Naive thymus-derived CD8-positive, alpha-beta T cell (primary cell): ENCODE results near the gene SCRN2. TPM values are rescaled to one million over a fixed set of nuclear protein-coding genes. Genes with fewer than 3 reads are reported as not detected.

Experiments used
- ATAC-seq, 2 donors: fragments of 150-1000 bp; cut with Tn5 transposase in 1 of 2; sonication (Bioruptor Pico), chemical (Tn5 transposase) in 1 of 2; 1 replicate in 1 of 2; 2 replicates in 1 of 2; pipeline ENCODE4 v1.10.0; 2021; ENCODE audit warnings: mild to moderate bottlenecking in 2 of 2, moderate library complexity in 2 of 2
- POLR2A ChIA-PET: fragments of 350-600 bp; sonication (Branson Sonifier 250); formaldehyde crosslinking; loops from one replicate; lab custom pipeline; 2021; ENCODE audit warnings: antibody characterized with exemption; lab: Charles Lee
- DNase-seq, 10 donors: peaks; one replicate each; pipeline versions ENCODE4 v3.0.0 to v3.0.0-alpha.2; 2020 to 2022
- H3K27ac Mint-ChIP-seq, 10 donors: one replicate each; pipeline ENCODE4 v1.8.0; 2020 to 2022; ENCODE audit warnings: mild to moderate bottlenecking in 10 of 10, mixed read lengths in 10 of 10, moderate library complexity in 4 of 10, inconsistent platforms in 1 of 10
- H3K27me3 Mint-ChIP-seq, 5 donors: one replicate each; pipeline ENCODE4 v1.8.0; 2021 to 2022; ENCODE audit warnings: mixed read lengths in 5 of 5
- H3K36me3 Mint-ChIP-seq, 3 donors: one replicate each; pipeline ENCODE4 v1.8.0; 2020 to 2022; ENCODE audit warnings: mixed read lengths in 3 of 3, mild to moderate bottlenecking in 2 of 3, inconsistent platforms in 1 of 3
- H3K4me1 Mint-ChIP-seq, 4 donors: one replicate each; pipeline ENCODE4 v1.8.0; 2021 to 2022; ENCODE audit warnings: mixed read lengths in 4 of 4
- H3K4me3 Mint-ChIP-seq, 10 donors: one replicate each; pipeline ENCODE4 v1.8.0; 2020 to 2022; ENCODE audit warnings: mild to moderate bottlenecking in 10 of 10, mixed read lengths in 10 of 10, moderate library complexity in 6 of 10, inconsistent platforms in 1 of 10
- H3K9me3 Mint-ChIP-seq, 9 donors: one replicate each; pipeline ENCODE4 v1.8.0; 2020 to 2022; ENCODE audit warnings: mixed read lengths in 9 of 9, mild to moderate bottlenecking in 3 of 9, inconsistent platforms in 1 of 9, moderate library complexity in 1 of 9
- polyA plus RNA-seq, 3 donors: library from polyadenylated mRNA; unstranded; fragments of 300-500 nt; fragmentation: Illumina TruSeq; gene quantifications; one replicate each; pipeline ENCODE4 v1.2.3, GENCODE V29; 2021
- total RNA-seq, 8 experiments: library from RNA in 2 of 8; stranded (reverse) in 2 of 8; gene quantifications; one replicate each; pipeline ENCODE4 v1.2.3 and lab custom pipeline; 2021 to 2026

SCRN2 gene
- total RNA-seq (10 to 100 TPM; 41.4 to 46.0 TPM), polyA plus RNA-seq (10 to 100 TPM; 19.3 to 37.9 (median 21.6) TPM), total RNA-seq (lab: John Stamatoyannopoulos, UW) (18.6 to 38.6 (median 26.5) reads per million in 6 experiments)

DNA sequence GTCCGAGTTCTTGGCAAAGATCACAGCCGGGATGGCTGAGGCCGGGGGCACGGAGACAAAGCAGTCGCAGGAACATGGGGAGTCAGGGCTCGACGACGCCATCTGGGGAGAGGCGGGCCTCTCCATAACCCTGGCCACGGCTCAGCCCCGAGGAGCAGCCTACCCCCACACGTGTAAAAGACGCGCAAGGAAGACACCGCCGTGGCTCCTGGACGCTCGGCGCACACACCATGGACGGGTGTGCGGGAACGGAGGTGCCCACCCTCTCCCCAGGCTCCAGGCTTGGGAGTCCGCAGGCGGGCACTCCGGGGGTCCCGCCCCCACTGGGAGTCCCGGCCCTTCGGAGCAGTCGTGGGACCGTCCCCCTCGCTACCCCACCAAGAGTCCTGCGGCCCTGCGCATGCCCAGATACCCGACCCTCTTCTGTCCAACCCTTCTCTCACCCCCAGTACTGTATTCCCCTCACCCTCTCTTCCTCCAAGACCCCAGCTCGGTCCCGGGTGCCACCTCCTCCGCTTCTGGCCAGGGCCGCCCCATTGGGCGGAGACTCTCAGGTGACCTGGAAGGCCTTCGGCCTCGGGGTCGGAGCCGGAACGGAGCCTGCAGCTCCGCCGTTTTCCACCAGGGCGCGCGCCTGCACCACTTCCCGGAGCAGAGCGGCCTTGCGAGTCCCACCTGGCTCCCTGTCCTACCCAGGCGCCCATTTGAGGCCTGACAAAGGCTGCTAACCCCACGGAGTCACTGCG lies at the start of gene SCRN2:
TSS of gene SCRN2 (minus strand) at position 532 of the 746 bp plus-strand sequence. CDS start at position 102, 430 bp downstream.
- peak; percentile 85 to 91 for ATAC-seq
- POLR2A ChIA-PET = interaction anchor here (0.7 to 15.9 kb wide), 6 partner anchors 10 to 178 kb away, joined by 3 to 203 read pairs (median 6); partner anchors contain the start of genes LRRC46, MRPL10, OSBPL7 and PNPO

DNA sequence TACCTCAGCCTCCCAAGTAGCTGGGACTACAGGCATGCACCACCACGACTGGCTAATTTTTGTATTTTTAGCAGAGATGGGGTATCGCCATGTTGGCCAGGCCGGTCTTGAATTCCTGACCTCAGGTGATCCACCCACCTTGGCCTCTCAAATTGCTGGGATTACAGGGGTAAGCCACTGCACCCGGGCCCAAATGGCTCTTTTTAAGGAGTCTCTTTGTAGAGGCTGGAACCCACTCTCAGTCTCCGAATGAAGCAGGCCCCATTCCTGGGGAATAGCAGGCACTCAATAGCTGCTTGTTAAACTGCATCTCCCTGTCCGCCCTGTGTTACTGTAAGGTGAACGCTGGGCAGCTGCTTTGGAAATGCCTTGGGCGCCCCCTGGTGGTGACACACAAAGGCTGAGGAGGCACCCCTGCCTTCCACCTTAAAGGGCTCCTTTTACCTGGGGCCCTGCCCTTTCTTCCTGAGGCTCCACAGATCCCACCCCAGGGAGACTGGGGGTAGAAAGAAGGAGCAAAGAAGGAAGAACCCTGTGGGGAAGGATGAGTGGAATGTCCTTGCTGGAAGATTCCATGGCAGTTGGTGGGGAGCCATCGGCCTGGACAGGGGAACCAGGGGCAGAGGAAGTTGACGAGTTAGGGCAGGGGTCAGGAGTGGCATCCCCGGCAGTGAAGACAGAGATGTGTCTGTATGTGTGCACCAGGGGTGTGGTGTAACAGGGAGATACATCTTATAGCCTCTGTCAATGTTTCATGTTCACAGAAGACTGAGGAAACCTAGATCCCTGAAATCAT lies 48.9 kb upstream of the SCRN2 start:
- no peaks in the 10 kb centered on the region for H3K27me3 Mint-ChIP-seq
- peak overlapping the region in 1 of 10 donors; percentile 60 for H3K4me3 Mint-ChIP-seq
- H3K4me1 Mint-ChIP-seq = peaks cover 16 to 37% (median 32%) of the 10 kb centered on the region in 4 donors
- ATAC-seq = peak; percentile 97 to 100
- POLR2A ChIA-PET = interaction anchor here (0.5 to 9.5 kb wide), 5 partner anchors 11 to 194 kb away, joined by 3 to 203 read pairs (median 3); partner anchors contain the start of genes OSBPL7, SCRN2 and SP6
- H3K27ac Mint-ChIP-seq = peak overlapping the region in 2 of 10 donors; percentile 38 to 48
- peak; percentile 77 to 94 (median 89) for DNase-seq
- no peaks in the 10 kb centered on the region for H3K9me3 Mint-ChIP-seq
- H3K36me3 Mint-ChIP-seq = no peaks in the 10 kb centered on the region

More for the DNA sequence above, at the start of gene SCRN2:
- DNase-seq = peak; percentile 71 to 94 (median 82)
- Mint-ChIP-seq H3K36me3 (peaks cover 0 to 6% (median 0%) of the 10 kb centered on the region in 3 donors), H3K4me3 (peak within 1 kb of the TSS; percentile 84 to 99 (median 94)), H3K27me3 (peaks cover 2 to 21% (median 14%) of the 10 kb centered on the region in 5 donors), H3K4me1 (peaks cover 15 to 39% (median 23%) of the 10 kb centered on the region in 4 donors), H3K27ac (peak within 1 kb of the TSS; percentile 67 to 95 (median 82)), H3K9me3 (no peaks in the 10 kb centered on the region)

DNA sequence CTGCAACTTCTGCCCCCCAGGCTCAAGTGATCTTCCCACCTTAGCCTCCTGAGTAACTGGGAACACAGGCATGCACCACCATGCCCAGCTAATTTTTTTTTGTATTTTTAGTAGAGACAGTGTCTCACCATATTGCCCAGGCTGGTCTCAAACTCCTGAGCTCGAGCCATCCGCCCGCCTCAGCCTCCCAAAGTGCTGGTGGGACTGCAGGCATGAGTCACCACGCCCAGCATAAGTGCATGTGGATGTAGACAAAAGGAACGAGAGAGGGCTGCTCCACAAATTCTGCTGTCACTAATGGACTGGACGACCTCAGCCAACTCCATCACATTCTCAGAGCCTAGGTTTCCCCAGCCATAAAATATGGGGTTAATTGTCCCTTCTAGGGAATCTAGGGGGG lies 47.2 kb upstream of the SCRN2 start:
- Mint-ChIP-seq H3K4me3 (no peak overlapping the region), H3K4me1 (peaks cover 19 to 40% (median 33%) of the 10 kb centered on the region in 4 donors), H3K27me3 (no peaks in the 10 kb centered on the region), H3K9me3 (no peaks in the 10 kb centered on the region), H3K36me3 (no peaks in the 10 kb centered on the region), H3K27ac (no peak overlapping the region)
- DNase-seq (no peak), ATAC-seq (no peak)
- POLR2A ChIA-PET = interaction anchor here (9.5 kb wide), 1 partner anchor 44 kb away, joined by 203 read pairs; the partner anchor contains the start of genes SCRN2 and SP6

DNA sequence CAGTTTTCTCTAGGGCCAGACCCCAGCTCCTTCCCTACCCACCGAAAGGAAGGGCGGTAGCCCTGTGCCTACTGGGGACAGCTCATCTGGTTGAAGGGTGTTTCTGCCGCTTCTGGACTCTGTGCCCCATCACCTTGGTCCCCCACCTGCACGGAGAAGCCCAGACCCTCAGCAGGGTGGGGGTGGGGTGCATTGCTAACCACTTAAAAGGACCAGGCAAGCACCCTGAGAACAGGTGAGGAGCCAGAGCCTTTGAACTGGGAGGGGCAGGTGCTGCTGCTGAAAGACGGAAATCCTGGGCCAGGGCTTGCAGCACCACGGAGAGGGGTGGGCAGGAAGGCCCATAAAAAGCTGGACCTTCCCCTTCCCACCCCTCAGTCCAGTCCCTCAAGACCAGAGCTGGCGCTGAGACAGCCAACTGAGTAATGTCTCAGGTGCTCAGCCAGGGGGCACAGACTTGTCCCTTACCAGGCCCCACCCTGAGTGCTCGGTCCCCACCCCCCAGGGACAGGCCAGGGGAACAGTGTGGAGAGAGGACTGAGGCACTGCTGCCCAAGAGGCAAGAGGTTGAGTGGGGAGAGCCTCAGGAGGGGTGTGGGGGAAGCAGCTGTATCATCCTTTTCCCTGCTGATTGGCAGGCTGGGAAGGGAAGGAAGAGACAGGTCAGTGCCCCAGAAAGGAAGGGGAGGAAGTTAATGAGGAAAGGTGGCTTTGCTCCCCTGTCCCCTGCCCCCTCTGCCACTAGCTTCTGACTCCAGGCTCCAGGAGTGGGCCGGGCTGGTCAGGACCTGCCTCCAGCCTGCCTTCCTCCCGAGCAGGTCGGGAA lies 44.0 kb upstream of the SCRN2 start:
- Mint-ChIP-seq H3K36me3 (no peaks in the 10 kb centered on the region), H3K27ac (peak overlapping the region in 6 of 10 donors; percentile 5 to 87 (median 54)), H3K27me3 (no peaks in the 10 kb centered on the region), H3K4me3 (peak overlapping the region in 9 of 10 donors; percentile 10 to 83 (median 61)), H3K9me3 (no peaks in the 10 kb centered on the region), H3K4me1 (peaks cover 22 to 46% (median 37%) of the 10 kb centered on the region in 4 donors)
- peak; percentile 40 to 74 for ATAC-seq
- peak in 7 of 10 donors; percentile 2 to 36 (median 26) for DNase-seq
- POLR2A ChIA-PET = interaction anchor here (1.0 to 1.3 kb wide), 3 partner anchors 10 to 54 kb away, joined by 3 to 7 read pairs (median 6); partner anchors contain the start of genes LRRC46, MRPL10 and SP2

DNA sequence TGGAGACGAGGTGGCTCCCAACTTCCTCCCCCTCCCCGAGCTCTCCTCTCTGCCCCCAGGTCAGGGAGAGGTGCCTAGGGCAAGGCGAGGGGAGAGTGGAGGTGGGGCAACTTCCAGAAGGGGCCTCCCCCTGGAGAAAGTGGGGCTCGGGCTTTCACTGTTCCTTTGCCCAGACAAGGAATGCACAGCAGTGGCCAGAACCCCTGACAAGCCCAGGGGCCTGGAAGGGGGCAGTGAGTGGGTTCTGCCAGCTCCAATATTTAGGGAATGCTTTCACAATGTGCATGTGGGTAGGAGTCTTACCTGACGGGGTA lies 43.3 kb upstream of the SCRN2 start:
- no peaks in the 10 kb centered on the region for H3K9me3 Mint-ChIP-seq
- H3K27ac Mint-ChIP-seq = peak overlapping the region in 2 of 10 donors; percentile 43 to 82
- H3K27me3 Mint-ChIP-seq = no peaks in the 10 kb centered on the region
- peaks cover 19 to 40% (median 33%) of the 10 kb centered on the region in 4 donors for H3K4me1 Mint-ChIP-seq
- POLR2A ChIA-PET = interaction anchor here (0.8 to 1.1 kb wide), 3 partner anchors 11 to 53 kb away, joined by 3 to 7 read pairs (median 3); partner anchors contain the start of genes LRRC46, MRPL10, SCRN2 and SP2
- peak overlapping the region in 6 of 10 donors; percentile 59 to 83 (median 66) for H3K4me3 Mint-ChIP-seq
- DNase-seq = no peak
- ATAC-seq = no peak
- H3K36me3 Mint-ChIP-seq = no peaks in the 10 kb centered on the region

DNA sequence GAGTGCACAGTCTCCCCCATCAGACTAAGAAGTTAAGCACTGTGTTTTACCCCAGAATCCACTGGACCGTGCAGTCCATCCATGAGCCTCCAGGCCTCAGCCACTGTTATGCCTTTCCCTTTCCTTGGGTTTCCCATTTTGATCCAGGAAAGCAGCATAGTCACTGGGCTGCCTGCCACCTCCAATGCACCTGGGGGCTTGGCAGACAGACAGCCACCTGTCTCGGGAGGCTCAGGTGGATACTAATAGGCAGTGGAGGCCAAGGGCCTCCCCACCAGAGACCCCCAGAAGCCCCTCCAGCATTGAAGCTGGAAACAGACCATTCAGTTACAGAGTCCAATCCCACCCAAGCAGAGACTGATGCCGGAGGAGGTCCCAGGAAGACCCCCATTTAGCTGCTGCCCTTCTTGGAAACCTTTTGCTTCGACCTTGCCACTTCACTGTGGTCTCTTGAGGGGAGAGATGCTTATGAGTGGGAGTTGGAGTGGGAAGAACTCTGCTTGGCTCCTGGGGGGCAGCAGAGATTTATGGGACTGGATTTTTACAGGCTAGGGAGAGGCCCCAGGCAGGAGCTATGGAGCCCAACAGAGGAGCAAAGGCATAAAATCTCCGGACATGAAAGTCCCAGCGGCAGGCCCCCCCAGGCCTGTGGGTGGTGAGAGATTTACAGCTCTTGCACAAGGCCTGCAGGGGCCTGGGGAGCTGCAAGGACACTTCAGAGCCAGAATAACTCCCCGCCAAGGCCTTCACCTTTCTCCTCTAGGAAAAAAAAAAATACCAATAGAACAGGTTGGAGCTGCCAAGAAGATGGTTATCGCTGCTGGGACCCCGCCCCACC lies 42.7 kb upstream of the SCRN2 start:
- POLR2A ChIA-PET = interaction anchor here (0.8 to 1.1 kb wide), 4 partner anchors 12 to 53 kb away, joined by 3 to 7 read pairs (median 3); partner anchors contain the start of genes LRRC46, MRPL10, SCRN2 and SP2
- Mint-ChIP-seq H3K27me3 (no peaks in the 10 kb centered on the region), H3K27ac (peak overlapping the region in 3 of 10 donors; percentile 7 to 84 (median 53)), H3K36me3 (no peaks in the 10 kb centered on the region), H3K4me1 (peaks cover 22 to 44% (median 35%) of the 10 kb centered on the region in 4 donors), H3K4me3 (peak overlapping the region in 6 of 10 donors; percentile 16 to 75 (median 52)), H3K9me3 (no peaks in the 10 kb centered on the region)
- no peak for ATAC-seq
- DNase-seq = no peak

DNA sequence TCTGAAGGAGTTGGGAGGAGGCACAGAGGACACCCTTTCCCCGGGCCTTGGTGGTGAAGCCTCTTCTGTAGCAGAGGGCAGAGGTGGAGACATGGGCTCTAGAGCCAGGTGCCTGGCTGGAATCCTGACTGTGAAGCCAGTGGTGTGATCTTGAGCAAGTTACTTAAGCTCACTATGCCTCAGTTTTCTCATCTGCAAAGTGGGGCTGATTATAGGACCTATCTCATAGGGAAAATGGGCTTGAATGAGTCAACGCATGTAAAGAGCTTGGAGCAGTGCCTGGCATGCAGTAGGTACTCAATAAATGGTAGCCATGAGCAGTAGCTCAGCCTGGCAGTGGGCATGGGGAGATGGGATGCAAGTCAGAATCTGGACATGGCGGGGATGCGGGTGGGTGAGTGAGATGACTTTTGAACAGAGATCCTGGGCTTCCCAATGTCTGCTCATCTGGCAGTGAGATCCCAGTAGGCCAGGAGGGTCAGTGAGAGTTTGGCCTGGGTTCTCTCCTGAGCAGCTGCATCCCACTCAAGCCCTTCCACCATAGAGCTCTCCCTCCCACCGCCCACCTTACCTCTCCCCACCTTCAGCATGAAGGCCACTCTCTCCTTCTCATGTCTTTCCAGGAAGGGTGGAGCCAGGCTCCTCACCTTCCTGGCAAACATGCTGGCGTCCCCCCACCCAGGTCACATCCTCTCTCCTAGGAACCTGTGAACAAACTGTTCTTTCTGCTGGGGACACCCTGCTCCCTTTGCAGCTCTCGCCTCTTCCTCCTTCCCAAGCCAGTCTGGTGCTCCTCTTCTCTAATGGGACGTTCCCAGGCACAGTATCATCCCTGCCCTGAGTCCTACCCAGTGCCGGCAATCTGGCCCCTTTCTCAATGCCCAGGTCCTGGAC lies 41.9 kb upstream of the SCRN2 start:
- DNase-seq (no peak), ATAC-seq (no peak)
- Mint-ChIP-seq H3K36me3 (no peaks in the 10 kb centered on the region), H3K27ac (peak overlapping the region in 3 of 10 donors; percentile 7 to 84 (median 53)), H3K4me1 (peaks cover 26 to 45% (median 36%) of the 10 kb centered on the region in 4 donors), H3K9me3 (no peaks in the 10 kb centered on the region), H3K4me3 (peak overlapping the region in 6 of 10 donors; percentile 16 to 75 (median 32)), H3K27me3 (peaks cover 0 to 7% (median 4%) of the 10 kb centered on the region in 5 donors)
- POLR2A ChIA-PET = interaction anchor here (1.0 kb wide), 1 partner anchor 32 kb away, joined by 3 read pairs; no protein-coding TSS in a partner anchor

DNA sequence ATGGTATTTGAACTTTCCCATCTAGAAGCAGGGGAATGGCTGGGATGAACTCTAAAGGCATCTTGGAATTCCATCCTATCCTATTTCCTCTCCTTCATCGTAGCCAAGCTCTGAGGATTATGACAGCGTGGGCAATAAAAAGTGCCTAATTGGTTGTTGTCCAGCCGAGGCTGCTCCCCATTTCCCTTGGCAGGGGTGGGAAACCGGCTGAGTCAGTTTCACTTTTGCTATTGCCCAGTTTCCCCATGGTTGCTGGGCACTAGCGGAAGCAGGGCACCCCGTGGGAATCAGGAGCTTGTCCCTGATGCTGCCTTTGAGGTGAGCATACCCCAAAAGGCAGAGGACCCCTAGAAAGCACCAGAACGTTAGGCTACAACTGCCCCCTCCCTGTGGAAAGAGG lies 41.2 kb upstream of the SCRN2 start:
- DNase-seq (no peak), ATAC-seq (no peak)
- H3K4me3 Mint-ChIP-seq = peak overlapping the region in 1 of 10 donors; percentile 20
- H3K27me3 Mint-ChIP-seq = peaks cover 0 to 11% (median 5%) of the 10 kb centered on the region in 5 donors
- POLR2A ChIA-PET = no interaction called here
- H3K9me3 Mint-ChIP-seq = no peaks in the 10 kb centered on the region
- H3K36me3 Mint-ChIP-seq = no peaks in the 10 kb centered on the region
- H3K27ac Mint-ChIP-seq = no peak overlapping the region
- peaks cover 28 to 47% (median 36%) of the 10 kb centered on the region in 4 donors for H3K4me1 Mint-ChIP-seq

DNA sequence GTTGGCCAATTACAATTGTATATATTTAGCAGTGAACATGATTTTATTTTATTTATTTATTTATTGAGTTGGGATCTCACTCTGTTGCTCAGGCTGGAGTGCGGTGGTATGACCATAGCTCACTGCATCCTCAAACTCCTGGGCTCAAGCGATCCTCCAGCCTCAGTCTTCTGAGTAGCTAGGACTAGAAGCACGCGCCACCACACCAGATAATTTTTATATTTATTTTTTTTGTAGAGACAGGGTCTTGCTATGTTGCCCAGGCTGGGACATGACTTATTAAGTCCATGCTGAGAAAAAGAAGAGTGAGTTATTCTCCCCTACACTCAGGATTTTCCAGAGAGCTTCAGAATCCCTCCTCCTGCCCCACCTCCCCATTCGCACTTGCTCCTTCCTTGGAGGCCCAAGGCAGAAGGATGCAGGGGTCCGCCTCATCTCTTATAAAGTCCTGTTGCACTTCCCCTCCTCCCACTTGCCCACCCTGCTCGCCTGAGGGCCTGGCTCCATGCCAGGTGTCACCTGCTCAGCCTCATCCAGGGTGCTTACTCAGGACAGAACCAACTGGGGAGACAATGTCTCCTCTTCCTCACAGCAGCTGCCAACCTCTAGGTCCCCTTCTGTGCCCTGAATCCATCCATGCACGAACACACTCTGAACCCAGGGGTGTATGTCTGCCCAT lies 38.8 kb upstream of the SCRN2 start:
- POLR2A ChIA-PET = interaction anchor here (1.2 kb wide), 1 partner anchor 16 kb away, joined by 6 read pairs; the partner anchor contains the start of gene SP2
- ATAC-seq = no peak

More for the DNA sequence above, 38.8 kb upstream of the SCRN2 start:
- Mint-ChIP-seq H3K36me3 (no peaks in the 10 kb centered on the region), H3K27me3 (peaks cover 6 to 24% (median 15%) of the 10 kb centered on the region in 5 donors), H3K4me3 (no peak overlapping the region), H3K4me1 (peaks cover 18 to 34% (median 28%) of the 10 kb centered on the region in 4 donors), H3K9me3 (no peaks in the 10 kb centered on the region), H3K27ac (no peak overlapping the region)
- no peak for DNase-seq
